IMR-90 (cell line): ENCODE results near the gene SLC17A8. TPM values are rescaled to one million over a fixed set of nuclear protein-coding genes. Genes with fewer than 3 reads are reported as not detected.

Experiments
- ATAC-seq: fragments of 200-7000 bp; cut with Tn5 transposase; 2 replicates; pipeline ENCODE4 v1.9.1; 2020; ENCODE audit warnings: low read depth, mild to moderate bottlenecking, moderate library complexity
- BruUV-seq: library from RNA; stranded (reverse); fragments of 400-500 nt; replicated peaks from 2 replicates; lab custom pipeline; 2021; lab: Mats Ljungman, UMichigan
- CTCF ChIA-PET: fragments of 300-600 bp; formaldehyde crosslinking; extraction: SDS; loops from one replicate; lab custom pipeline; 2021; ENCODE audit warnings: antibody characterized with exemption; lab: Yijun Ruan, JAX
- POLR2A ChIA-PET: fragments of 300-600 bp; sonication (Branson Sonifier 250); formaldehyde crosslinking; loops from one replicate; lab custom pipeline; 2022; ENCODE audit warnings: antibody characterized with exemption; ENCODE audit not compliant: unreplicated experiment; lab: Charles Lee
- DNase-seq: peaks from one replicate; pipeline ENCODE4 v3.0.0; 2013
- H2AFZ ChIP-seq: replicated peaks from 2 replicates; pipeline ENCODE3; 2013; ENCODE audit warnings: low read length, mild to moderate bottlenecking; ENCODE audit not compliant: poor library complexity
- H2AK5ac ChIP-seq: 2 replicates; pipeline ENCODE4 v1.6.1; 2013; ENCODE audit warnings: low read depth, low read length, inconsistent platforms
- H2AK9ac ChIP-seq: replicated peaks from 2 replicates; pipeline ENCODE3; 2013; ENCODE audit warnings: mild to moderate bottlenecking, low read depth, low read length, moderate library complexity; ENCODE audit not compliant: poor library complexity
- H2BK120ac ChIP-seq: 2 replicates; pipeline ENCODE4 v1.6.1; 2013; ENCODE audit warnings: low read depth, low read length, inconsistent platforms
- H2BK15ac ChIP-seq: 3 replicates; pipeline ENCODE4 v1.6.1; 2013; ENCODE audit warnings: low read depth, low read length, inconsistent platforms
- H2BK20ac ChIP-seq: 2 replicates; pipeline ENCODE4 v1.6.1; 2013; ENCODE audit warnings: low read depth, mild to moderate bottlenecking, inconsistent platforms, low read length, moderate library complexity
- H2BK5ac ChIP-seq: 2 replicates; pipeline ENCODE4 v1.6.1; 2013; ENCODE audit warnings: mild to moderate bottlenecking, low read depth, low read length, inconsistent platforms; ENCODE audit not compliant: poor library complexity, severe bottlenecking
- H3K14ac ChIP-seq: replicated peaks from 2 replicates; pipeline ENCODE4 v1.6.1; 2013; ENCODE audit warnings: low read depth, low read length, inconsistent platforms
- H3K18ac ChIP-seq: 2 replicates; pipeline ENCODE4 v1.6.1; 2013; ENCODE audit warnings: low read depth, low read length, control low read depth
- H3K23ac ChIP-seq: 2 replicates; pipeline ENCODE4 v1.6.1; 2013; ENCODE audit warnings: low read depth, low read length, inconsistent platforms
- H3K27ac ChIP-seq: 2 replicates; pipeline ENCODE4 v1.5.1; 2013; ENCODE audit warnings: mild to moderate bottlenecking, control low read depth, low read length; ENCODE audit not compliant: insufficient read depth
- H3K27me3 ChIP-seq: 2 replicates; pipeline ENCODE4 v1.6.1; 2013; ENCODE audit warnings: low read length; ENCODE audit not compliant: control insufficient read depth, insufficient read depth
- H3K36me3 ChIP-seq: 2 replicates; pipeline ENCODE4 v1.6.1; 2013; ENCODE audit warnings: low read length, mixed read lengths; ENCODE audit not compliant: control insufficient read depth, insufficient read depth
- H3K4ac ChIP-seq: 2 replicates; pipeline ENCODE4 v1.6.1; 2013; ENCODE audit warnings: low read depth, low read length, inconsistent platforms
- H3K4me1 ChIP-seq: 2 replicates; pipeline ENCODE4 v1.6.1; 2013; ENCODE audit warnings: low read length, mixed read lengths; ENCODE audit not compliant: control insufficient read depth, insufficient read depth
- H3K4me2 ChIP-seq: 2 replicates; pipeline ENCODE4 v1.6.1; 2013; ENCODE audit warnings: low read depth, mild to moderate bottlenecking, control low read depth, low read length, moderate library complexity
- H3K4me3 ChIP-seq: 2 replicates; pipeline ENCODE4 v1.5.1; 2013; ENCODE audit warnings: low read depth, mild to moderate bottlenecking, control low read depth, low read length, moderate library complexity; ENCODE audit not compliant: insufficient read depth
- H3K56ac ChIP-seq: 2 replicates; pipeline ENCODE4 v1.6.1; 2013; ENCODE audit warnings: low read length, inconsistent platforms; ENCODE audit not compliant: insufficient read depth; ENCODE audit errors: extremely low read depth
- H3K79me1 ChIP-seq, 2 experiments: 2 replicates each; pipeline ENCODE4 v1.6.1; 2013; ENCODE audit warnings: low read length in 2 of 2, inconsistent platforms in 1 of 2, low read depth in 1 of 2
- H3K9ac ChIP-seq: 2 replicates; pipeline ENCODE4 v1.6.1; 2013; ENCODE audit warnings: low read depth, low read length, control low read depth
- H3K9me1 ChIP-seq: 2 replicates; pipeline ENCODE4 v1.6.1; 2013; ENCODE audit warnings: low read length, inconsistent platforms; ENCODE audit not compliant: insufficient read depth
- H3K9me3 ChIP-seq: 2 replicates; pipeline ENCODE4 v1.6.1; 2013; ENCODE audit warnings: low read length; ENCODE audit not compliant: control insufficient read depth, insufficient read depth
- H4K20me1 ChIP-seq: 2 replicates; pipeline ENCODE4 v1.6.1; 2013; ENCODE audit warnings: low read length, inconsistent platforms; ENCODE audit not compliant: insufficient read depth
- H4K5ac ChIP-seq: 2 replicates; pipeline ENCODE4 v1.6.1; 2013; ENCODE audit warnings: mild to moderate bottlenecking, low read depth, low read length, control low read depth
- H4K8ac ChIP-seq, 2 experiments: 2 replicates each; pipeline ENCODE4 v1.6.1; 2013; ENCODE audit warnings: low read depth in 2 of 2, low read length in 2 of 2, control low read depth in 1 of 2, inconsistent platforms in 1 of 2
- H4K91ac ChIP-seq: 2 replicates; pipeline ENCODE4 v1.6.1; 2013; ENCODE audit warnings: low read depth, low read length, inconsistent platforms; ENCODE audit not compliant: insufficient read depth
- WGBS, 2 experiments: methylation state at CpG; one replicate each; pipeline versions ENCODE4 v1.1.5 to v1.1.7; 2013; ENCODE audit warnings: missing lambda C conversion rate in 2 of 2; ENCODE audit not compliant: insufficient read length in 1 of 2; ENCODE audit errors: extremely low coverage in 2 of 2; 5-methylcytosine and 5-hydroxymethylcytosine counted together
- dilution Hi-C: fragments of 300-500 bp; cut with HindIII; formaldehyde crosslinking; loops from one replicate; pipeline ENCODE4 v1.14.3; 2018; ENCODE audit warnings: low sequenced_read_pairs; ENCODE audit not compliant: unreplicated experiment
- in situ Hi-C: fragments of 300-500 bp; cut with MboI; formaldehyde crosslinking; loops from 3 replicates; pipeline ENCODE4 v1.14.3; 2019; ENCODE audit warnings: low sequenced_read_pairs, inconsistent platforms, mixed read lengths
- intact Hi-C: fragments of 100-400 bp; cut with micrococcal nuclease; formaldehyde crosslinking; loops from 2 replicates; pipeline ENCODE4 v1.10.0; 2022
- polyA plus RNA-seq, 3 experiments: library from polyadenylated mRNA; depleted of rRNA; stranded (reverse); fragments of >200 nt; gene quantifications; 2 replicates each; pipeline ENCODE4 v1.2.3, GENCODE V29; 2012; ENCODE audit warnings: low replicate concordance in 1 of 3
- total RNA-seq: library from RNA; depleted of rRNA; stranded (reverse); fragments of >200 nt; gene quantifications from 2 replicates; pipeline ENCODE4 v1.2.3, GENCODE V29; 2012
- TF ChIP-seq, protein P1 (sequence below): fragments of 150-350 bp; IDR thresholded peaks from 2 replicates; pipeline ENCODE4 v1.6.1; 2016; ENCODE audit warnings: low read depth, mild to moderate bottlenecking, low read length, moderate library complexity, borderline replicate concordance

SLC17A8 gene
- total and polyA plus RNA-seq, 2 of the 4 experiments (the other 2 are of a cell fraction), result not detected

DNA sequence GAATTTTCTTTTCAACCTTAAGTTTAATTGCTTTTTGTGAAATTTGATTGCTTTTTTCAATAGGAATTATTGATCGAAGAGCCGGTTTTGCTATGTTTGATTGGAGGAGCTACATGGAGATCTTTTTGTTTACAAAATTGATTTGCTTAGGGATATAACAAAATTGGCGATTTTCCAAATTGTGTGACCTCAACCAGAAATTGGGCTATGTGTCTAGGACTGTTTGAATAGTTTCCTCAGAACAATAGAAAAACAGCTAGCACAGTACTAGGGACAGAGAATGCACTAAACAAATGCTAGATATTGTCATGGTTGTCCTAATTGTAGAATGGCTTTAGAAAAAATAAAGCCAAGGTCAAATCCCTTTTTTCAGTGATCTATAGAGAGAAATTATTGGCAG lies 2.4 kb downstream of the SLC17A8 start:
- intact Hi-C loops (no loop called here), dilution Hi-C loops (no loop called here), in situ Hi-C loops (loop anchor here (25.0 kb wide), 1 partner anchor 178 kb away; no protein-coding TSS in a partner anchor)
- ChIA-PET POLR2A (no interaction called here), CTCF (interaction anchor here (1.2 kb wide), 1 partner anchor 11 kb away, joined by 3 read pairs; no protein-coding TSS in a partner anchor)
- WGBS, 2 experiments, result 20% methylated on average over 1 of the region's 3 CpGs; no CpG with 5 or more reads in 1 of the 2 experiments
- TF ChIP-seq, protein P1, sequence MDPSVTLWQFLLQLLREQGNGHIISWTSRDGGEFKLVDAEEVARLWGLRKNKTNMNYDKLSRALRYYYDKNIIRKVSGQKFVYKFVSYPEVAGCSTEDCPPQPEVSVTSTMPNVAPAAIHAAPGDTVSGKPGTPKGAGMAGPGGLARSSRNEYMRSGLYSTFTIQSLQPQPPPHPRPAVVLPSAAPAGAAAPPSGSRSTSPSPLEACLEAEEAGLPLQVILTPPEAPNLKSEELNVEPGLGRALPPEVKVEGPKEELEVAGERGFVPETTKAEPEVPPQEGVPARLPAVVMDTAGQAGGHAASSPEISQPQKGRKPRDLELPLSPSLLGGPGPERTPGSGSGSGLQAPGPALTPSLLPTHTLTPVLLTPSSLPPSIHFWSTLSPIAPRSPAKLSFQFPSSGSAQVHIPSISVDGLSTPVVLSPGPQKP, result no peak
- ATAC-seq (no peak), DNase-seq (no peak)
- H3K4me2 ChIP-seq, result no peak overlapping the region
- H3K4me3 ChIP-seq, result no peak overlapping the region
- no peaks in the 10 kb centered on the region for H4K20me1 ChIP-seq
- H2BK5ac ChIP-seq, result no peak overlapping the region
- no peak overlapping the region for H2BK120ac ChIP-seq
- no peak overlapping the region for H3K23ac ChIP-seq
- no peak overlapping the region for H3K18ac ChIP-seq
- H3K4me1 ChIP-seq, result no peaks in the 10 kb centered on the region; the same call in 1 of the 2 replicates
- no peak overlapping the region for H3K56ac ChIP-seq
- no TSS peak for BruUV-seq
- H4K8ac ChIP-seq, result no peak overlapping the region
- no peak overlapping the region for H3K9ac ChIP-seq
- no peak overlapping the region for H3K14ac ChIP-seq
- no peak overlapping the region for H3K27ac ChIP-seq
- no peak overlapping the region for H4K91ac ChIP-seq
- no peak overlapping the region for H2AK5ac ChIP-seq
- no peak overlapping the region for H2AK9ac ChIP-seq
- no peak overlapping the region for H2BK15ac ChIP-seq
- H4K5ac ChIP-seq, result no peak overlapping the region
- H3K9me1 ChIP-seq, result no peaks in the 10 kb centered on the region
- H3K79me1 ChIP-seq, result no peaks in the 10 kb centered on the region
- H2BK20ac ChIP-seq, result no peak overlapping the region
- H3K4ac ChIP-seq, result no peak overlapping the region
- no peak overlapping the region for H2AFZ ChIP-seq
- no peaks in the 10 kb centered on the region for H3K36me3 ChIP-seq
- peaks cover 17% of the 10 kb centered on the region for H3K27me3 ChIP-seq
- H3K9me3 ChIP-seq, result no peaks in the 10 kb centered on the region
